Left renal cortex interstitium (tissue), 4 donors: ENCODE data around the gene ECEL1. TPM values are rescaled to one million over a fixed set of nuclear protein-coding genes. Genes with fewer than 3 reads are reported as not detected.
"Not testable (repeated sequence)": the region's sequence is repeated elsewhere in the genome, so short reads cannot be mapped to it uniquely, and the experiment has no call there.

Experiments used
- DNase-seq, 4 donors: peaks; one replicate each; pipeline ENCODE4 v3.0.0-alpha.2; 2013; ENCODE audit warnings: low read depth in 4 of 4, low spot score in 2 of 4, missing footprints in 1 of 4
- polyA plus RNA-seq, 4 donors: library from polyadenylated mRNA; unstranded; fragments of 120-200 nt; gene quantifications; one replicate each; pipeline ENCODE4 v1.2.1, GENCODE V29; 2013; ENCODE audit not compliant: insufficient read length in 4 of 4

The ECEL1 gene
- polyA plus RNA-seq, 4 donors: 12.8 to 22.9 (median 17.1) TPM

- no peak for DNase-seq
These were observed 23.7 kb downstream of the ECEL1 start for GRCh38 chr2:232463701-232464543.

GRCh38 chr2:232460171-232460570 is 27.5 kb downstream of the ECEL1 start:
- no peak for DNase-seq

GRCh38 chr2:232459419-232460035 is 28.1 kb downstream of the ECEL1 start:
- DNase-seq: no peak

- no peak for DNase-seq
These were observed 28.8 kb downstream of the ECEL1 start for GRCh38 chr2:232458661-232459418.

- no peak for DNase-seq
These were observed 29.5 kb downstream of the ECEL1 start for GRCh38 chr2:232458051-232458660.

- no peak for DNase-seq
These were observed 30.3 kb downstream of the ECEL1 start for GRCh38 chr2:232457121-232458011.

GRCh38 chr2:232456296-232457120 is 31.1 kb downstream of the ECEL1 start:
- no peak for DNase-seq

GRCh38 chr2:232455426-232456255 is 32.0 kb downstream of the ECEL1 start, which contains the start of gene ALPI:
ALPI (plus strand) TSS chr2:232456153; CDS start chr2:232456200, 47 bp downstream.
- no peak for DNase-seq

GRCh38 chr2:232454630-232455029 is 33.0 kb downstream of the ECEL1 start:
- DNase-seq: no peak

- not testable (repeated sequence) for DNase-seq
These were observed 36.0 kb downstream of the ECEL1 start for GRCh38 chr2:232451645-232452044.

- no peak for DNase-seq
These were observed 37.7 kb downstream of the ECEL1 start for GRCh38 chr2:232449964-232450363.

- DNase-seq: no peak
These were observed 39.3 kb downstream of the ECEL1 start for GRCh38 chr2:232448304-232448690.

- DNase-seq: no peak
These were observed 39.9 kb downstream of the ECEL1 start for GRCh38 chr2:232447638-232448303.

- DNase-seq: no peak
These were observed 40.5 kb downstream of the ECEL1 start for GRCh38 chr2:232447091-232447620.

GRCh38 chr2:232446266-232446777 is 41.3 kb downstream of the ECEL1 start:
- DNase-seq: not testable (repeated sequence)

GRCh38 chr2:232445149-232445885 is 42.3 kb downstream of the ECEL1 start:
- DNase-seq: not testable (repeated sequence)
